HepG2 (cell line): Measurements from ENCODE around the gene CAPN11. TPM values are rescaled to one million over a fixed set of nuclear protein-coding genes. Genes with fewer than 3 reads are reported as not detected.
A peak's percentile ranks its signal among the peaks of the same experiment; 100 is the strongest.

Experiments used
- ATAC-seq: fragments of 200-7000 bp; cut with Tn5 transposase; 3 replicates; pipeline ENCODE4 v1.9.1; 2020; ENCODE audit warnings: mild to moderate bottlenecking, moderate library complexity
- BruUV-seq: library from RNA; stranded (reverse); fragments of 400-500 nt; replicated peaks from 2 replicates; lab custom pipeline; 2021; lab: Mats Ljungman, UMichigan
- CTCF ChIA-PET: fragments of 300-600 bp; formaldehyde crosslinking; extraction: SDS; loops from one replicate; lab custom pipeline; 2021; ENCODE audit warnings: low total read pairs, inconsistent platforms, low intra/inter-chr PET ratio; lab: Yijun Ruan, JAX
- POLR2A ChIA-PET: fragments of 350-600 bp; sonication (Branson Sonifier 250); formaldehyde crosslinking; loops from one replicate; lab custom pipeline; 2020; ENCODE audit warnings: antibody characterized with exemption, inconsistent platforms; lab: Yijun Ruan, JAX
- DNase-seq: peaks from one replicate; pipeline ENCODE4 v3.0.0-alpha.2; 2015; ENCODE audit warnings: low spot score
- FAIRE-seq: peaks from 3 replicates; lab custom pipeline; 2011; peaks lifted over from hg19 to GRCh38; lab: Jason Lieb, UNC
- H2AFZ ChIP-seq: one replicate; pipeline ENCODE4 v1.6.1; 2011; ENCODE audit warnings: low read length, inconsistent platforms
- H3K27ac ChIP-seq: fragments of 300-600 bp; 3 replicates; pipeline ENCODE4 v1.8.0; 2011; ENCODE audit warnings: mixed run types, mild to moderate bottlenecking, mixed read lengths, low read length, inconsistent platforms; ENCODE audit not compliant: insufficient read depth; ENCODE audit errors: extremely low read length
- H3K27me3 ChIP-seq, 2 experiments: fragments of 200-600 bp in 1 of 2; 2 replicates in 1 of 2; 3 replicates in 1 of 2; pipeline versions ENCODE4 v1.6.0 to v1.8.0; 2011; ENCODE audit warnings: low read length in 2 of 2, mild to moderate bottlenecking in 2 of 2, moderate library complexity in 2 of 2, inconsistent platforms in 1 of 2; ENCODE audit not compliant: insufficient read depth in 2 of 2, control insufficient read depth in 1 of 2
- H3K36me3 ChIP-seq, 2 experiments: fragments of 200-600 bp in 1 of 2; replicated peaks in 1 of 2; 2 replicates in 1 of 2; 3 replicates in 1 of 2; pipeline versions ENCODE4 v1.5.1 to v1.8.0; 2011; ENCODE audit warnings: low read length in 2 of 2, inconsistent platforms in 1 of 2; ENCODE audit not compliant: insufficient read depth in 2 of 2, control insufficient read depth in 1 of 2
- H3K4me1 ChIP-seq: 2 replicates; pipeline ENCODE4 v1.5.1; 2012; ENCODE audit warnings: low read length, inconsistent platforms; ENCODE audit not compliant: insufficient read depth
- H3K4me2 ChIP-seq: 2 replicates; pipeline ENCODE4 v1.6.0; 2011; ENCODE audit warnings: low read depth, low read length, inconsistent platforms
- H3K4me3 ChIP-seq, 3 experiments: fragments of 200-600 bp in 1 of 3; sonication (generic), shearing (Covaris generic) in 1 of 3; replicated peaks in 1 of 3; 2 replicates each; pipeline ENCODE4 v1.5.1; 2011 to 2016; ENCODE audit warnings: low read length in 3 of 3, inconsistent platforms in 2 of 3, low read depth in 2 of 3, mild to moderate bottlenecking in 2 of 3, control low read depth in 1 of 3, mixed read lengths in 1 of 3; ENCODE audit not compliant: insufficient read depth in 1 of 3
- H3K79me2 ChIP-seq: one replicate; pipeline ENCODE4 v1.6.1; 2011; ENCODE audit warnings: low read length, inconsistent platforms; ENCODE audit not compliant: insufficient read depth
- H3K9ac ChIP-seq: 2 replicates; pipeline ENCODE4 v1.6.0; 2011; ENCODE audit warnings: mild to moderate bottlenecking, low read depth, low read length, inconsistent platforms; ENCODE audit not compliant: insufficient read depth
- H3K9me3 ChIP-seq: 2 replicates; pipeline ENCODE4 v1.5.1; 2012; ENCODE audit warnings: mild to moderate bottlenecking, low read length
- H4K20me1 ChIP-seq: 2 replicates; pipeline ENCODE4 v1.6.0; 2011; ENCODE audit warnings: inconsistent platforms, mild to moderate bottlenecking, low read length, moderate library complexity; ENCODE audit not compliant: insufficient read depth
- AHDC1 ChIP-seq: sonication (generic); formaldehyde crosslinking; IDR thresholded peaks from 2 replicates; pipeline ENCODE4 v1.5.1; 2020; ENCODE audit warnings: mild to moderate bottlenecking, missing genetic modification reagents, borderline replicate concordance
- DDIT3 ChIP-seq: sonication (generic); formaldehyde crosslinking; IDR thresholded peaks from 2 replicates; pipeline ENCODE4 v1.4.0; 2020; ENCODE audit warnings: mild to moderate bottlenecking, missing genetic modification reagents
- FLYWCH1 ChIP-seq: sonication (generic); formaldehyde crosslinking; IDR thresholded peaks from 2 replicates; pipeline ENCODE4 v1.8.1; 2023; ENCODE audit warnings: mild to moderate bottlenecking, missing genetic modification reagents
- FOXA1 ChIP-seq, 2 experiments: fragments of 450-650 bp in 1 of 2; sonication (generic) in 1 of 2; formaldehyde crosslinking in 1 of 2; IDR thresholded peaks; 2 replicates each; pipeline versions ENCODE4 v1.4.0 to v1.6.1; 2016 to 2020; ENCODE audit warnings: missing genetic modification reagents in 1 of 2
- KAT8 ChIP-seq: IDR thresholded peaks from 2 replicates; pipeline ENCODE4 v1.6.1; 2016; ENCODE audit warnings: missing genetic modification reagents, missing compliant biosample characterization
- MED8 ChIP-seq: sonication (generic); formaldehyde crosslinking; IDR thresholded peaks from 2 replicates; pipeline ENCODE4 v1.8.1; 2023; ENCODE audit warnings: mild to moderate bottlenecking, missing genetic modification reagents; ENCODE audit not compliant: insufficient replicate concordance
- NONO ChIP-seq, 2 experiments: fragments of 450-650 bp in 1 of 2; sonication (generic) in 1 of 2; formaldehyde crosslinking in 1 of 2; IDR thresholded peaks in 1 of 2; conservative IDR thresholded peaks in 1 of 2; 2 replicates each; pipeline versions ENCODE4 v1.6.1 to v1.8.0; 2017 to 2022; ENCODE audit warnings: mild to moderate bottlenecking in 1 of 2, missing genetic modification reagents in 1 of 2, moderate library complexity in 1 of 2
- POLR2AphosphoS5 ChIP-seq: IDR thresholded peaks from 2 replicates; pipeline ENCODE4 v1.6.1; 2012; ENCODE audit warnings: low read depth, low read length
- TBX3 ChIP-seq: fragments of 450-650 bp; IDR thresholded peaks from 2 replicates; pipeline ENCODE4 v1.6.1; 2017; ENCODE audit warnings: antibody characterized with exemption, mild to moderate bottlenecking, inconsistent platforms, borderline replicate concordance
- ZBTB38 ChIP-seq: sonication (generic); formaldehyde crosslinking; IDR thresholded peaks from 2 replicates; pipeline ENCODE4 v1.5.1; 2020; ENCODE audit warnings: mild to moderate bottlenecking, missing genetic modification reagents
- ZFAT ChIP-seq: sonication (generic); formaldehyde crosslinking; conservative IDR thresholded peaks from 2 replicates; pipeline ENCODE4 v1.8.1; 2023; ENCODE audit warnings: missing genetic modification reagents, inconsistent platforms
- ZFP1 ChIP-seq: IDR thresholded peaks from 2 replicates; pipeline ENCODE4 v1.6.1; 2016
- ZFP41 ChIP-seq: sonication (generic); formaldehyde crosslinking; IDR thresholded peaks from 2 replicates; pipeline ENCODE4 v1.4.0; 2020; ENCODE audit warnings: mild to moderate bottlenecking, missing genetic modification reagents, borderline replicate concordance
- ZNF761 ChIP-seq: sonication (generic); formaldehyde crosslinking; conservative IDR thresholded peaks from 2 replicates; pipeline ENCODE4 v1.4.0; 2020; ENCODE audit warnings: mild to moderate bottlenecking, missing genetic modification reagents
- ZNF790 ChIP-seq: sonication (generic); formaldehyde crosslinking; IDR thresholded peaks from 2 replicates; pipeline ENCODE4 v1.8.0; 2022; ENCODE audit warnings: missing genetic modification reagents, mild to moderate bottlenecking, borderline replicate concordance
- whole genome bisulfite sequencing: methylation state at CpG from one replicate; pipeline ENCODE4 v1.1.6; 2017; ENCODE audit warnings: low lambda C conversion rate; 5-methylcytosine and 5-hydroxymethylcytosine counted together
- in situ Hi-C: cut with HindIII; loops from 2 replicates; pipeline ENCODE4 v1.10.0; 2017; ENCODE audit warnings: low pct_unique_long_range_greater_than_20kb; ENCODE audit not compliant: extremely low pct_ligation_motif_present
- intact Hi-C: fragments of 100-400 bp; cut with micrococcal nuclease; formaldehyde crosslinking; loops from one replicate; pipeline ENCODE4 v1.10.0; 2022; ENCODE audit not compliant: unreplicated experiment
- polyA plus RNA-seq, 8 experiments: library from polyadenylated mRNA; depleted of rRNA in 3 of 8; stranded (reverse) in 7 of 8; unstranded in 1 of 8; fragments of >200 nt; fragmentation: Illumina TruSeq in 4 of 8; extraction: Trizol in 4 of 8; gene quantifications; 2 replicates each; pipeline versions ENCODE4 v1.2.1 to v1.2.3, GENCODE V29; 2011 to 2016; ENCODE audit warnings: low read depth in 4 of 8, missing spikeins in 1 of 8, mixed read lengths in 1 of 8; ENCODE audit not compliant: insufficient read depth in 1 of 8
- total RNA-seq, 5 experiments: library from RNA; depleted of rRNA; stranded (reverse); fragments of >200 nt; fragmentation: Illumina TruSeq; extraction: Trizol; gene quantifications; 2 replicates each; pipeline ENCODE4 v1.2.3, GENCODE V29; 2016; ENCODE audit warnings: low read depth in 1 of 5
- TF ChIP-seq, protein P1 (sequence below): sonication (generic); formaldehyde crosslinking; IDR thresholded peaks from 2 replicates; pipeline ENCODE4 v1.5.1; 2020; ENCODE audit warnings: missing genetic modification reagents, mild to moderate bottlenecking, borderline replicate concordance

The CAPN11 gene
- total and polyA plus RNA-seq, 2 of the 13 experiments (the other 11 are each of a cell fraction or from before 2014, with no cell fraction given) = 0.07 to 0.11 TPM

DNA sequence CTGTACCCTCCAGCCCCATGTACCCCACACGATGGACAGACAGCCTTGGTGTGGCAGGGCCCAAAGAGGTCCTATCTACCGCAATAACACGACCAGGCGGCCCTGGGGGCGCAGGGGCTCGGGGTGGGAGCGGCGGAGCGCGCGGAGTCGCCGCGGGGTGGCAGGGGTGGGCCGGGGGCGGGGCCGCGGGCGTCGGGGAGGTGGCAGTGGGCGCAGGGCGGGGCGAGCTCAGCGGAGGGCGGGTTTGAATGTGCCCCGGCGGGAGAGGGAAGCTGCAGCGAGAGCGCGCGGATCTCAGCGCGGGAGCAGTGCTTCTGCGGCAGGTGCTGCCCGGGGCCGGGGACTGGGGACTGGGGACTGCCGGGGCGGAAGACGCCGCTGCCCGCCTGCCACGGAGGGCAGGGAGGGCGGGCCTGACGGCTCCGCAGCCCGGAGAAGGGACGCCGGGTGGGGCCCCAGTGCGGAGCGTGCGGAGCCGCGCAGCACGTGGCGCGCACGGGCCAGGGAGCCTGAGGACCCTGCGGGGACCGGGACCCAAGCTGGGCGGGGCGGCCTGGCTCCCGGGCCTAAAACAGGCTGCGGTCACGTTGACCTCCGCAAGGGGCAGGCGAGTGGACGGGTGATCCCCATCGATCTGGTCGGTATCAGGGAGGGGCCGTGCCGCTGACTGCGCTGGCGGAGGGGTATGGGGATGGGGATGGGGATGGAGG is 64.9 kb downstream of the CAPN11 start, which contains the start of gene SLC29A1:
SLC29A1 (plus strand) TSS at position 277 of the 710 bp plus-strand sequence. CDS start 3,719 bp downstream, outside the sequence.
- intact Hi-C loops = no loop called here
- TF ChIP-seq DDIT3 (CRISPR knock-in tag) (no peak), POLR2AphosphoS5 (peak; percentile 56), ZFP1 (no peak), FOXA1 (IDR thresholded peaks at IDR 0.05) (no peak), FOXA1 (CRISPR knock-in tag; IDR thresholded peaks at IDR 0.05) (peak; percentile 18; the same call in 1 of the 2 replicates), ZNF790 (CRISPR knock-in tag) (no peak), FLYWCH1 (CRISPR knock-in tag) (no peak), ZFP41 (no peak), TBX3 (no peak), MED8 (CRISPR knock-in tag) (no peak), AHDC1 (no peak), ZFAT (CRISPR knock-in tag) (peak; percentile 71; the same call in 1 of the 2 replicates), ZNF761 (CRISPR knock-in tag) (no peak), KAT8 (CRISPR knock-in tag) (no peak), NONO (IDR thresholded peaks at IDR 0.05) (no peak), NONO (CRISPR knock-in tag; conservative IDR thresholded peaks at IDR 0.05) (peak; percentile 86), ZBTB38 (CRISPR knock-in tag) (no peak; the same call in 1 of the 2 replicates)
- TF ChIP-seq, protein P1, sequence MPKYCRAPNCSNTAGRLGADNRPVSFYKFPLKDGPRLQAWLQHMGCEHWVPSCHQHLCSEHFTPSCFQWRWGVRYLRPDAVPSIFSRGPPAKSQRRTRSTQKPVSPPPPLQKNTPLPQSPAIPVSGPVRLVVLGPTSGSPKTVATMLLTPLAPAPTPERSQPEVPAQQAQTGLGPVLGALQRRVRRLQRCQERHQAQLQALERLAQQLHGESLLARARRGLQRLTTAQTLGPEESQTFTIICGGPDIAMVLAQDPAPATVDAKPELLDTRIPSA (CRISPR knock-in tag) = peak; percentile 70; the same call in 1 of the 2 replicates

More for the DNA sequence above, 64.9 kb downstream of the CAPN11 start, which contains the start of gene SLC29A1:
- Histone ChIP-seq H3K4me2 (peak within 1 kb of the TSS; percentile 99), H3K27me3 (0 out of 5 replicates have a peak, but pooled peaks cover 0 to 1% of the 10 kb centered on the region in 2 experiments), H4K20me1 (no peaks in the 10 kb centered on the region), H3K9ac (peak within 1 kb of the TSS; percentile 66), H3K79me2 (peaks cover 17% of the 10 kb centered on the region), H2AFZ (no peak within 1 kb of the TSS), H3K9me3 (no peaks in the 10 kb centered on the region), H3K27ac (peak within 1 kb of the TSS; percentile 72), H3K4me3 (peak within 1 kb of the TSS; percentile 54 to 76 (median 56)), H3K36me3 (no peaks in the 10 kb centered on the region; a peak in 2 of 5 replicates), H3K4me1 (peaks cover 80% of the 10 kb centered on the region)
- peak; percentile 69 for ATAC-seq
- FAIRE-seq = no peak
- 0% methylated on average over 24 of the region's 73 CpGs for WGBS
- ChIA-PET POLR2A (interaction anchor here (0.7 to 4.4 kb wide), 13 partner anchors 10 to 126 kb away, joined by 3 to 61 read pairs (median 6); partner anchors contain the start of genes HSP90AB1 and SLC35B2), CTCF (interaction anchor here (1.1 to 3.2 kb wide), 2 partner anchors 11 to 71 kb away, joined by 3 to 18 read pairs; no protein-coding TSS in a partner anchor)
- DNase-seq = peak; percentile 74
- in situ Hi-C loops = loop anchor here (5.0 kb wide), 1 partner anchor 51 kb away; no protein-coding TSS in a partner anchor
- no TSS peak for BruUV-seq
